GM10847 (cell line): ENCODE data around the gene C1orf216.

ENCODE experiments used
- POLR2A ChIP-seq: IDR thresholded peaks from 2 replicates; pipeline ENCODE4 v1.6.1; 2011; ENCODE audit not compliant: insufficient read length; ENCODE audit errors: extremely low read depth

The C1orf216 gene, protein sequence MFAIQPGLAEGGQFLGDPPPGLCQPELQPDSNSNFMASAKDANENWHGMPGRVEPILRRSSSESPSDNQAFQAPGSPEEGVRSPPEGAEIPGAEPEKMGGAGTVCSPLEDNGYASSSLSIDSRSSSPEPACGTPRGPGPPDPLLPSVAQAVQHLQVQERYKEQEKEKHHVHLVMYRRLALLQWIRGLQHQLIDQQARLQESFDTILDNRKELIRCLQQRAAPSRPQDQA

DNA sequence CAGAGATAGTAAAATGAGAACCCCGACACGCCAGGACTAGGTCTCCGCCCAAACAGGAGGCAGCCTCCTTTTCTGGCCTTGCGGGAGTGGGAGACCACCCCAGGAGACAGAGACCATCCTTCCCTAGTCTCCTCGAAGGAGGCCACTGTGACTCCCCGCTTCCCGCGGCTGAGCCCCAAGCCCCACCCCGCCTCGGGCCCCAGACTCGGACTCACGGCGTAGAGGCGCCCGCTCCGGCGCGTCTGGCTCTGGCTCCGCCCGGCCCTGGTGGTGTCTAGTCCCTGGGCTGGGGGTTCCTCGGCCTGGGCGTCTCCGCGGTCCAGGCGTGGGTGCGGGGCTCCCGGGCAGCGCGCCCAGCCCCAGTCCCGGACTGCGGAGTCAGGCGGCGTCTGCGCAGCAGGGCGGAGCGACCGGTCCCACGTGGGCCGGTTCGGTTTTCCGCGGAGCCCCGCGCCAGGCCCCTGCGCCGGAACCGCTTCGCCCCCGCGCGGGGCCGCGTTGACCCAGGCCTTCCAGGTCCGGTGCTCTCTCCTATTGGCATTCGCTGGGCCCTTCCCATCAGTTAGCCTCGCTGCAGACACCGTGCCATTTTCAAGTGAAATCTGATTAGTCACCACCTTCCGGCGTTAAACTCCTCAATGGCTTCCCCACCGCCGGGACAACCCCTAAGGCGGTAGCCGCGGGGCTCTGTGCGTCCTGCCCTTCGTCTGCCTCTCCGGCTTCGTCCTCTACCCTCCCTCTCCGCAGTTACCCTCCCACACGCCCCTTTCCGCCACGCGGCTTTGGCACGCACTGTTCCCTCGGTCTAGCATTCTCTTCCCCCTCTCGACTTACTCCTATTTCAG lies at the start of gene C1orf216:
TSS of gene C1orf216 (minus strand) at position 393 of the 845 bp plus-strand sequence. CDS start 2,563 bp downstream, outside the sequence.
- TF ChIP-seq POLR2A, result peak; percentile 53

DNA sequence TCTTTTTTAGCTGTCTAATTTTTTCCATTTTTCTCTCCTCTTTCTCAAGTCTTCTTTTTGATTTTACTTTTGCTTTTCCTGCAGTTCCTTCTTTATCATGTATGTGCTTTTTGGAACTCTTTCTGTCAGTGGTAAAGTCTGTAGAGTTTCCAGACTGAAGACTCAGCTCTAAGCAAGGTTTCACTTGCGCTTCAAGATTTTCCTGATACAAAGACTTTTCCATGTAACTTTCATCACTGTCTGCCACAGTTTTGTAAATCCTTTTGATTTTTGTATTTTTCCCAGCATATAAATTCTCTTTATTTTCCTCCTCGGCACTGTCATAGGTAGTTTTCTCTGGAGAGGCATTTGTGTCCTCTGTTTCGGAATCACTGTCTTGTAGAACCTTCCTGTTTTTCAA lies 45.6 kb upstream of the C1orf216 start:
- TF ChIP-seq POLR2A, result no peak

DNA sequence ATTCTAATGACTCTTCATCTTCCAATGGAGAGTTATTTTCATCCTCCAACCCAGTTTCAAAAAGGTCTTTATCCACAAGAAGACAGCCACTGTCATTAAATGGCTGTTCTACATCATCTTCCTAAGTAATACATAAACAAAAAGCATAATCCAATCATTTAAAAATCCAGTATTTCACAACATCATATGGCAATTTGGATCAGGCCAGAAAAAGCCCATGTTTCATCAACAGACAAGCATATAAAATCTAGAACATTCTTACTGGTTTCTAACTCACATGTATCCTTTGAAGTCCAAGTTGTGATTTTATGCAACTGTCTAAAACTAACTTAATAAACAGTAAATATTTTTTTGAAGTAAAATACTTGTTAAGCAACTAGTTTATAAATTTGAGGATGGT lies 44.5 kb upstream of the C1orf216 start:
- TF ChIP-seq POLR2A, result no peak

DNA sequence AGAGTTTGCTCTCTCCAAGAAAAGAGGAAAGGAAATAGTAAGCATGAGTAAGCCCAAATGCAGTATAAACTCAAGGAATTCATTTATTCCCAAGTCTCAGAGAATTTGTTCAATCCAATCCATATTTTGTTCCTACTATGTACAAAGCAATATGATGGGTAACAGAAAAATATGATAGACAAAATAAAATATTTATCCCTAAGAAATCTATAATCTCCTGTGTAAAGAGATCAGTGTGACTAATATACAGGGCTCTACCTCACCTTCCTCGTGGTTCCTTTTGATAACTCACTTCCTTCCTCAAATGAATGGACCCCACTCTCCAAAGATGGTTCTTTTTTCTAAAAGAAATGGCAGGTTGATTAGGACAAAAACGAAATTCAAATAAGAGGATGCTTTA lies 43.5 kb upstream of the C1orf216 start:
- TF ChIP-seq POLR2A, result no peak

DNA sequence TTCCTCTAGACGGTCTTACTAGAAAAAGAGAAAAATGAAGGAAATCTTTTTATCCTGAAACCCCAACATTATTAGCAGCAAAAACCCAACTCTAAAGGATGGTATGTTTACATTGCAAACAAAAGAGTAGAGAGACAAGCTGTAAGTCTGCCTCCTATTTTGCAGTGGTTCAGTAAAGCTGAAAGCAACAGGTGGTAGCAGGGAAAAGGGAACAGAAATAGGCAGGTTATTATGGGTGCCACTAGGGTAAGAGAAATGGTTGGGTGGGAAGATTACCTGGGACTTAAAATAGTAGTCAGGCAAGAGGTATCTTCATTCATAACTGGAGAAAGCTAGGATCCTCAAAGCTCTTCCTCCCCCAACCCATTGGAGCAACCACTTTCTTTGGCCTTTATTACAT lies 37.4 kb upstream of the C1orf216 start:
- TF ChIP-seq POLR2A, result no peak

DNA sequence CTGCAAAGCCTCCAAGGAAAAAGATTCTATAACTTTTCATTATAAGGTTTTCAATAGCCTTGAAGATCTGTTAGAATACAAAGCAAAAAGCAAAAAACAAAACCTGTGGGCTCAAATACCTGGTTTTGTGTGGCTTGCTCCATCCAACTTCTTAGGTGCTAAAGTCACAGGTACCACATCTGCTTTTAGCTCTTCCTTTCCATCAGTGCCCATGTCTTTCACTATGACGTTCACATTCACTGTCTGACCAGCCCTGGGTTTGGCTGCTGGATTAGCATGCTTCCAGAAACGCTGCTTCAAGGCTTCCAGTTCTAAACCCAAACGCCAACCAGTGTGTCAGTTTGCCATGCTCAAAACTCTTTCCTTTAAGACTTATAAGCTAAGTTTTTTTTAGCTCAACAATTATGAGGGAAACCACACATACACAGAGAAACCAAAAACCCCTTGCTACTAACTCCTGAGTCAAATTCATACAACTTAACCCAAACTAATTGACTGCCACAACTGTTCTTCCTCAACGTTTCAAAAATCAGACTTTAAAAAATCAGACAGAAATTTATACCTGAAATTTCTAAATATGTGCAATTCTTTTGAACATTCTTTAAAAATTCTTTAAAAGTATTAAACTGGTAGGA lies 35.1 kb upstream of the C1orf216 start:
- TF ChIP-seq POLR2A, result no peak

DNA sequence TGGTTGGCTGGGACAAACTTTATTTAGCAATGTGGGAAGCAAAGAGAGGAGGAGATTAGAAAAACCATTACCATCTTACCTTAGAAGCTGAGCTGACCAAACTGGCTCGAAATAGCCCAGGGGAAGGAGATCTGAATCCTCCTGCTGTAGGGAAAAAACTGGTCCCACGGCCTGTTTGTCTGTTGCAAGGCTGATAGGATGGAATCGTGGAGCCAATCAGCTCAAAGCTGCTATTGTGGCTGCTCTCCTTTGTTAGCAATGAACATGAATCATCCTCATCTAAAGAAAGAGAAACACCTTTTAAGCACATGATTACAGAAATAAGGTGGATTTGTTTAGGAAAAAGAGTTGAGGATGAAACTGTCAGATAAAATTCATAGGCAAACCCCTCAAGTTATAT lies 29.6 kb upstream of the C1orf216 start:
- no peak for TF ChIP-seq POLR2A

DNA sequence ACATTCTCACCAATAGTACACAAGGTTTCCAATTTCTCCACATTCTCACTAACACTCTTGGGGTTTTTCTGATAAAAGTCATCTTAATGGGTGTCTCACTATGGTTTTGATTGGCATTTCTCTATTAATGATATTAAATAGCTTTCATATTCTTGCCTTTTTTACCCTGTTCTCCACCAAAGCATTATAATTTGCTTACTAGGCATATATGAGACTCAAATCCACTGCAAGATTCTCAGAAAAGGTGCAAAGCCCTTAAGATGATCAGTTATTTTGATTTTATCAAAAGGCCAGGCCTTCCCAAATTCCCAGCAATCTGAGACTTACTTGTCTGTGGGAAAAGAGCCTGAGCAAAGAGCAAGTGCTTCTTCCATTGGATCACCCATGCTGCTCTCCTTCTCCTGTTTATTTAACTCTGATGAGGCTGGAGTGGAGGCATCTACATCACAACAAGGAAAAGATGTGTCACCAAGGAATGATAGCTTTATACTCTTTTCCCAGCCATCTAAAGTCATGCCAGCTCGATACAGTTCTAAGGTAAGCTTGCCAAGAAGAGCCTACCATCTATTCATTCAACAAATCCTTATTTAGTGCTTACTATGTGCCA lies 26.5 kb upstream of the C1orf216 start:
- TF ChIP-seq POLR2A, result no peak

DNA sequence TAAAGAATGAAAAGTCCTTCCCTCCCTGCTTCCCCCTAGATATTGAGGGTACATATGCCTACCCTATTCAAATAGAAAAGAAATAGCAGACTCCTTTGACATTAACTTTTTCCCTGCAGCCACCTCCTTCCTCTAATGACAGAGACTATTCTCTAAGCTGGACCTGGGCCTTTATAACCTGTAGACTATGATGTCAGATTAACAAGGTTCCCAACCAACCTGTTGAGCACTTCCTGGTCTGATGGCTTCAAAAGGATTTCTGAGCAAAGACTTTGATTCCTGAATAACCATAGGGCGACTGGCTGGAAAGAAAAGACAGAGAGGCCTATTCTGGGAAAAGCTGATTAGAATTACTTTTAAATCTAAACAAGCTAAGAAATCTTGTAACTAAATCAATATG lies 18.4 kb upstream of the C1orf216 start:
- TF ChIP-seq POLR2A, result no peak

DNA sequence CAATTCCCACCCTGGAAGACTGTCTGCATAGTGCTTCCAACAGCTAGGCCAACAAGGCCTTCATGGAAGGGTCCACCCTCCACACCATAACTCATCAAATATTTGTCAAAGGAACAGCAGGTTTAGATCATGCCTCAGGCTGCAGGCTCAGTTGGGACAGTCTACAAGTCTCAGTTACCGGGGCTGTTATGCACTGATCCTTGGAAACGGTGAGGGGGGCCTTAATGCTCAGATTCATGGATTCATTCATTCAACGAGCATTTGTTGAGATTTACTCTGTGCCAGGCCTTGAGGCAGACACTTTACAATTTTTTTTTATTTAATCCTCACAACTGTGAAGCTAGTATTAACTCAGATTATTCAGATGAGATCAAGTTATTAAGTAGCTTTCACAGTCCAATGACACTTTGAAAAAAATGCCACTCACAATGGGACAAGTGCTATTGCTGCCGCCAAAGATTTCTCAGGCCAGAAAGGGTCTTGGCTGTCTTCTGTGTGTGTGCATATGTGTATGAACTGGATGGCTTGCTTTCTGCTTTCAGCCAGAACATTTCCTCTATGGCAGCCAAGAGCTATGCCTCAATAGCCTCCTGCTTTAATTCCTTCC lies 8.9 kb upstream of the C1orf216 start:
- no peak for TF ChIP-seq POLR2A

DNA sequence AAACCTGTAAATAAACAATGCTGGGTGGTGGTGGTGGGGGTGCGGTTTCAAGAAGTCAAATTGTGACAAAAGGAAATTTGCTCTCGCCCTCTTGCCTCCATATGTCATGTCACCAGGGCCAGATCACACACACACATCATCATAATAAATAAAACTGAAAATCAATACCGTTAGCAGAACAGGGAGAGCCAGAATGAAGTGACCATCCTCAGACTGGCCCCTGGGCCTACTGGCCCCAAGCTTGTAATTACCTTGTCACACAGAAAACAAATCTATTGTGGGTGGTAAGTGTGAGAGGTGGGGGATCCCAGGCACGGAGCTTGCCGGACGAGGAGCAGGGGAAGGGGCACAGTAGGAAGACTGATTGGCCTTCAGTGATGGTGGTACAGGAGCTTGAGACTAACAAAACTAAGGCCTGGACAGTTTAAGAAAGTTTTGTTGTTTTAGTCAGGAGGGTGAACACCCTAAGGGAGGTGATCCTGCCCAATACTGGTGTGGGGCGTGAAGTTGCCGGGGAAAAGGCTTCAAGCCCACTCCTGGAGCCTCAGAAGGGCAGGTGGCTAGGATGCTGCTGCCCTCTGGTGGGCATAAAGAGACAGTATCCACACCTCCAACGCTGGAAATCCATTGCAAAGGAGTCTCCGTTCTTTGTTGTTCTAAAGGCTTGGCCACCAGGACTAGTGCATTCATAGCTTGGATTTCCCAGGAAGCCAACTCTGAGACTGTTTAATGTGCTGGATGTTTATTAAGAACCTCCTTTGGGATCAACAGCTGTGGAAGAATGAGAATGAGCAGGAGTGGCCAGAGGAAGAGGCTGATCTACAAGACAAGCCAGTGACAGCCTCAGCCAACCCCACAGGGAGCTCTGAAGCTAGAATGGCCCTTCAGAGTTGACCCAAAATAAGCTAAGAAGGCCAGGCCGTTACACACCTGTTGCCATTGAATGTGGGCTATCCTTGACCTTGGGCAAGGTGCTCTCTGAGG lies 8.1 kb upstream of the C1orf216 start:
- no peak for TF ChIP-seq POLR2A

DNA sequence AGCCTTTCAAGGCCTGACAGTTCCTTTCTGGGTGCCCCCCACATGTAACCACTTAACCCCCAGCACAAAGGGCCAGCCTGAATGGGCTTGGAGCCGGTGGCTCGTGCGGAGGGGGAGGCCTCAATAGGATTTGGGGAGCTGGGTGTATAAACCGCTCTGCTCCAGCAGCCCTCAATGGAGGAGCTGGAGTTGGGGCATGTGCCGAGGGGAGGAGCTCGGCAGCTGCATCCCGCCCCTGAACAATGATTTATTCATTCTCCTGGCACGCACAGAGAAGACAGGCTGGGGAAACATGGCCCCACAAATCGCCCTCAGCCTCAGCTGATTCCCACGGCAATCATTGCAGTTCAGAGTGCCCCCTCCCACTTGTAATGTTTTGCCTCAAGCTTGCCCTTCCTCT lies 6.9 kb upstream of the C1orf216 start:
- no peak for TF ChIP-seq POLR2A

DNA sequence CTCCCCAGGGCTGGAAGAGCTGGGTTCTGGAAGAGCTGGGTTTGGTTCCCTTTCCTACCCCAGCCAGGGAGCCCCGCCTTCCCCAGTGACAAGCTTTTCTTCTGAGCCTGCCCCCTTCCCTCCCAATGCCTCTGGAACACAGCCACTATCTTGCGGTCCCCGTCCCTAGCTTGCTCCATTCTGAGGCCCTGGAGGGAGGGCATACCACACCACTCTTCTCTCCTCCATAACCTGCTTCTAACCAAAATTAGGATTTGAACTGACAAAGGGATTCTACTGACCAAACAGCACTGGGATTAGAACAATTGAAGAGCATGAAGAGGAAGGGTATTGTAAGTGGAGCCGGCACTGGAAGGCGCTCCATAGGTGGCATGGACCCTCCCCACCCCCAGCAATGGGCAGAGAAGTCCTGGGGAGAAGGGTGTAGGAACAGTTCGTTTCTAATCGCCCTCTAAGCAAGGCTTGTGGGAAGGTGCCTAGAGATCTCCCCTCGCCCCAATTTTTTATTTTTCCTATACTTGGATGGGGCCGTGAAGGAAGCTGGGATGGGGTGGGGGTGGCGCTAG lies 690 bp downstream of the C1orf216 start:
- TF ChIP-seq POLR2A, result no peak

DNA sequence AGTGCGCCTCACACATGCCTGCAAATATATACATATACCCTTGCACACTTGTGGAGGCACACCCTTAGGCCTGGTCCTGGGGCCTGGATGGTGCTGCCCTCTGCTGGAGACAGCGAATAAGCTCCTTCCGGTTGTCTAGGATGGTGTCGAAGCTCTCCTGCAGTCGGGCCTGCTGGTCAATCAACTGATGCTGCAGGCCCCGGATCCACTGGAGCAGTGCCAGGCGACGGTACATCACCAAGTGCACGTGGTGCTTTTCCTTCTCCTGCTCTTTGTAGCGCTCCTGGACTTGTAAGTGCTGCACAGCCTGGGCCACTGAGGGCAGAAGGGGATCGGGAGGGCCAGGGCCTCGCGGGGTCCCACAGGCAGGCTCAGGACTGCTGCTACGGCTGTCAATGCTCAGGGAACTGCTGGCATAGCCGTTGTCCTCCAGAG lies 3.1 kb downstream of the C1orf216 start:
- no peak for TF ChIP-seq POLR2A
